Lower lobe of right lung (tissue), 2 donors: ENCODE measurements around the gene NBAS. TPM values are rescaled to one million over a fixed set of nuclear protein-coding genes. Genes with fewer than 3 reads are reported as not detected.

Experiments
- ATAC-seq, 2 donors: fragments of 200-7000 bp; cut with Tn5 transposase; one replicate each; pipeline ENCODE4 v1.9.1; 2020 to 2022; ENCODE audit warnings: mild to moderate bottlenecking in 2 of 2, moderate library complexity in 2 of 2
- DNase-seq: peaks from one replicate; pipeline ENCODE4 v3.0.0-alpha.2; 2020
- H3K27ac ChIP-seq: fragments of 200-600 bp; one replicate; pipeline ENCODE4 v1.8.0; 2022
- H3K27me3 ChIP-seq: fragments of 200-600 bp; one replicate; pipeline ENCODE4 v1.8.0; 2022; ENCODE audit warnings: low read depth
- H3K36me3 ChIP-seq: fragments of 200-600 bp; one replicate; pipeline ENCODE4 v1.8.0; 2022; ENCODE audit warnings: mild to moderate bottlenecking
- H3K4me1 ChIP-seq: fragments of 200-600 bp; one replicate; pipeline ENCODE4 v1.8.0; 2022
- H3K4me3 ChIP-seq: fragments of 200-600 bp; one replicate; pipeline ENCODE4 v1.8.0; 2022; ENCODE audit warnings: mild to moderate bottlenecking
- H3K9me3 ChIP-seq: fragments of 200-600 bp; one replicate; pipeline ENCODE4 v1.8.0; 2022
- intact Hi-C: fragments of 100-400 bp; cut with DNase I; formaldehyde crosslinking; loops from one replicate; pipeline ENCODE4 v1.11.0; 2022
- total RNA-seq: library from RNA; stranded (reverse); fragmentation: NEBNext Ultra II Directional; extraction: Animal tissue kit (Norgen Biotek cat#: 25700); gene quantifications from one replicate; pipeline ENCODE4 v1.2.1, GENCODE V29; 2021
- TF ChIP-seq, protein P1 (sequence below): fragments of 200-600 bp; IDR thresholded peaks from one replicate; pipeline ENCODE4 v1.8.0; 2022; ENCODE audit warnings: antibody characterized with exemption, mild to moderate bottlenecking
- donor health status: DM: no; HTN: yes; CAD: no; lungs with severe emphysema.

The NBAS gene
- total RNA-seq, 1 donor from 2014 or later = 42.4 TPM

GRCh38 chr2:15601681-15602080, 40.5 kb upstream of the NBAS start:
- no peak for ATAC-seq
- Histone ChIP-seq H3K36me3 (peaks cover 100% of the 10 kb centered on the region), H3K4me3 (no peak overlapping the region), H3K9me3 (no peaks in the 10 kb centered on the region), H3K4me1 (no peaks in the 10 kb centered on the region), H3K27me3 (no peaks in the 10 kb centered on the region), H3K27ac (no peak overlapping the region)
- TF ChIP-seq, protein P1, sequence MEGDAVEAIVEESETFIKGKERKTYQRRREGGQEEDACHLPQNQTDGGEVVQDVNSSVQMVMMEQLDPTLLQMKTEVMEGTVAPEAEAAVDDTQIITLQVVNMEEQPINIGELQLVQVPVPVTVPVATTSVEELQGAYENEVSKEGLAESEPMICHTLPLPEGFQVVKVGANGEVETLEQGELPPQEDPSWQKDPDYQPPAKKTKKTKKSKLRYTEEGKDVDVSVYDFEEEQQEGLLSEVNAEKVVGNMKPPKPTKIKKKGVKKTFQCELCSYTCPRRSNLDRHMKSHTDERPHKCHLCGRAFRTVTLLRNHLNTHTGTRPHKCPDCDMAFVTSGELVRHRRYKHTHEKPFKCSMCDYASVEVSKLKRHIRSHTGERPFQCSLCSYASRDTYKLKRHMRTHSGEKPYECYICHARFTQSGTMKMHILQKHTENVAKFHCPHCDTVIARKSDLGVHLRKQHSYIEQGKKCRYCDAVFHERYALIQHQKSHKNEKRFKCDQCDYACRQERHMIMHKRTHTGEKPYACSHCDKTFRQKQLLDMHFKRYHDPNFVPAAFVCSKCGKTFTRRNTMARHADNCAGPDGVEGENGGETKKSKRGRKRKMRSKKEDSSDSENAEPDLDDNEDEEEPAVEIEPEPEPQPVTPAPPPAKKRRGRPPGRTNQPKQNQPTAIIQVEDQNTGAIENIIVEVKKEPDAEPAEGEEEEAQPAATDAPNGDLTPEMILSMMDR = no peak
- intact Hi-C loops = no loop called here
- DNase-seq = no peak

DNA sequence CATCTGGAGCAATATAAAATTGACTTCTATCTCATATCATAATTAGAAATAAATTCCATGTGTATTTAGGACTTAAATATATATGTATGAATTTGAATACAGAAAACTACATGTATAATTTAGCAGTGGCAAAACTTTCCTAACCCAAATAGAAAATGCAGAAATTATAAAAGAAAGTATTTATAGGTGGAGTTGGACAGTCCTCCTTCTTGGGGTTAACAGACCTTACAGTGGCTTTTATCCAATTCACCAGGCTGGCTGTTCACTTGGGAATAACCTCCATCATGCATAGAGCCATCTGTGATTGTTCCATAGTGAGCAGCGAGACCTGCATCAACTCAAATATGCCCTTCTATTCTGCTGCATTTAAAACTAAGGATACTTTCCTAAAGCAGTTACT, 38.9 kb upstream of the NBAS start:
- TF ChIP-seq, protein P1 = no peak
- Histone ChIP-seq H3K4me3 (no peak overlapping the region), H3K36me3 (peaks cover 100% of the 10 kb centered on the region)

GRCh38 chr2:15596968-15597367, 35.8 kb upstream of the NBAS start:
- ATAC-seq (no peak), DNase-seq (no peak)
- TF ChIP-seq, protein P1 = no peak
- no peak overlapping the region for H3K27ac ChIP-seq
- H3K4me1 ChIP-seq = peaks cover 19% of the 10 kb centered on the region
- no peak overlapping the region for H3K4me3 ChIP-seq
- H3K36me3 ChIP-seq = peaks cover 72% of the 10 kb centered on the region
- H3K9me3 ChIP-seq = no peaks in the 10 kb centered on the region
- H3K27me3 ChIP-seq = no peaks in the 10 kb centered on the region
- intact Hi-C loops = no loop called here

More for the DNA sequence above, 38.9 kb upstream of the NBAS start:
- Histone ChIP-seq H3K27me3 (no peaks in the 10 kb centered on the region), H3K27ac (no peak overlapping the region), H3K4me1 (no peaks in the 10 kb centered on the region), H3K9me3 (no peaks in the 10 kb centered on the region)
- intact Hi-C loops = no loop called here
- DNase-seq = no peak
- no peak for ATAC-seq

DNA sequence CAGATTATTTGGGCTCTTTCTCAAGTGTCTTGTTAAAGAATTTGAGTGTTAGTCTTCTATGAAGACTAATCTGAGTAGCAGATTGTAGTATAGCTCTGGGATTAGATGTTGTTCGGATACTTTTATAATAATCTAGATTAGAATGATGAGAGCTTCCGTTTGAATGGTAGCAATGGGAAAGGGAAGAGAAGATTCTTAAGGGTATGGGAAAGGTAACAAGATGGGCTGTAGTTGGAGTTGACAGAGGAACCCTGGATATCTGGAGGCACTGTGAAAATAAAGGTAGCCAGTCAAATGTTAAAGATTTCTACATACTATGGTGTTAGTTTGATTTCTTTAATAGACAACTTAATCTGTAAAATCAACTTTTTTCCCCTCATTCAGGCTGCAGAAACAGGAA, 35.2 kb upstream of the NBAS start:
- H3K36me3 ChIP-seq = peaks cover 66% of the 10 kb centered on the region
- TF ChIP-seq, protein P1 = no peak
- H3K27ac ChIP-seq = no peak overlapping the region
- DNase-seq (no peak), ATAC-seq (no peak)
- H3K27me3 ChIP-seq = no peaks in the 10 kb centered on the region
- no peak overlapping the region for H3K4me3 ChIP-seq
- no peaks in the 10 kb centered on the region for H3K9me3 ChIP-seq
- H3K4me1 ChIP-seq = peaks cover 19% of the 10 kb centered on the region
- intact Hi-C loops = no loop called here

DNA sequence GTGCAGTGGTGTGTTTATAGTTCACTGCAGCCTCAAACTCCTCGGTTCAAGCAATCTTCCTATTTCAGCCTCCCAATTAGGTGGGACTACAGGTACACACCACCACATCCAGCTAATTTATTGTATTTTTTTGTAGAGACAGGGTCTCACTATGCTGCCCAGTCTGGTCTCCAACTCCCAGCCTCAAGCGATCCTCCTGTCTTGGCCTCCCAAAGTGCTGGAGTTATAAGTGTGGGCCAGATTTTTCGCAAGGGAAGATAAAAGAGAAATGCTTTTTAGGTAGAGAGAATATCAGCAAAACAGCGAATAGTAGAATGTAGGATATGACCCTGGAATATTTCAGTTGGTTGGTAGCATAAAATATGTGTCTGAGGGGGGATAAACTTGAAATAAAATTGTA, 34.8 kb upstream of the NBAS start:
- no peak for DNase-seq
- intact Hi-C loops = no loop called here
- Histone ChIP-seq H3K4me1 (peaks cover 19% of the 10 kb centered on the region), H3K9me3 (no peaks in the 10 kb centered on the region), H3K27ac (no peak overlapping the region), H3K4me3 (no peak overlapping the region), H3K36me3 (peaks cover 62% of the 10 kb centered on the region), H3K27me3 (no peaks in the 10 kb centered on the region)
- ATAC-seq = no peak
- TF ChIP-seq, protein P1 = no peak
